ENCODE data around the gene ZNF280D.
"Not testable (repeated sequence)": the region's sequence is repeated elsewhere in the genome, so short reads cannot be mapped to it uniquely, and the experiment has no call there.

Gene ZNF280D

DNA sequence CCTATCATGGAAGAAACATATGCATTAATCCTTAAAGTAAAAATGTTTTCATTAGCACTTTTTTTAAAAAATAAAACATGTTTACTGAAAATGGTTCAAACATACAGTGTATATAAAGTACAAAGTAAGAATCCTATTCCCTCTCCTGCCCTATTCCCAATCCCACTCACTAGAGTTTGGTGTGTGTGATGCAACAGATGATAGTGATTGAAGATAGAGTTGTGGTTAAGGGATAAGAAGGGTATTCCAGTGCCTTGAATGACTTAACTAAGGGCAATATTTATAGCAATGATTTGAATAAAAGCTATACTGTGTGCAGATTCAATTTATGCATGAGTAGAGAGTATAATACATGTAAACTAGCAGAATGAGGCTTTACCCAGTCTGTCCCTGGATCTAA lies 18.1 kb downstream of the ZNF280D start:
- no peak for TF ChIP-seq CTCF (IDR thresholded peaks at IDR 0.05; ENCODE audit: borderline replicate concordance, insufficient read depth, low read depth, low read length)
- H3K4me3 ChIP-seq (ENCODE audit: low read depth, low read length): no peak overlapping the region

DNA sequence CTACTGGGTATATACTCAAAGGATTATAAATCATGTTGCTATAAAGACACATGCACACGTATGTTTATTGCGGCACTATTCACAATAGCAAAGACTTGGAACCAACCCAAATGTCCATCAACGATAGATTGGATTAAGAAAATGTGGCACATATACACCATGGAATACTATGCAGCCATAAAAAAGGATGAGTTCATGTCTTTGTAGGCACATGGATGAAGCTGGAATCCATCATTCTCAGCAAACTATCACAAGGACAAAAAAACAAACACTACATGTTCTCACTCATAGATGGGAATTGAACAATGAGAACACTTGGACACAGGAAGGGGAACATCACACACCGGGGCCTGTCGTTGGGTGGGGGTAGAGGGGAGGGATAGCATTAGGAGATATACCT lies 23.8 kb downstream of the ZNF280D start:
- not testable (repeated sequence) for H3K4me3 ChIP-seq (ENCODE audit: low read depth, low read length)

DNA sequence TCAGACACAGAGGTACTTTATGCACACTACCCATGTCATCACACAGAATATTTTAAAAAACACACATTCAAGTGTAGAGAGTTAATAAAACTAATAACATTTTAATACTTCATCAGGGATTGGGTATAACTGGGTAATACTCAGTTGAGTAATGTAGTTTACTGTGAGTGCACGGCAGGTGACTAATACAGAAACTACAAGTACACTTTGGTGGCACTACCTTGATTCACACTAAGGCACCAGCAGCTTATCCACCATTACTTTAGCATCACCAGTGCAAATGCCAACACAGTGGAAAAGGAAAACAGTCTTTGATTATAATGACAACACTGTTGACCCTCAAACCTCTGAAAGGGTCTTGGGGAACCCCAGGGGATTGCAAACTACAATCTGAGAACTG lies 33.6 kb downstream of the ZNF280D start:
- H3K4me3 ChIP-seq (ENCODE audit: low read depth, low read length): no peak overlapping the region
- no peak for TF ChIP-seq CTCF (IDR thresholded peaks at IDR 0.05; ENCODE audit: borderline replicate concordance, insufficient read depth, low read depth, low read length)

DNA sequence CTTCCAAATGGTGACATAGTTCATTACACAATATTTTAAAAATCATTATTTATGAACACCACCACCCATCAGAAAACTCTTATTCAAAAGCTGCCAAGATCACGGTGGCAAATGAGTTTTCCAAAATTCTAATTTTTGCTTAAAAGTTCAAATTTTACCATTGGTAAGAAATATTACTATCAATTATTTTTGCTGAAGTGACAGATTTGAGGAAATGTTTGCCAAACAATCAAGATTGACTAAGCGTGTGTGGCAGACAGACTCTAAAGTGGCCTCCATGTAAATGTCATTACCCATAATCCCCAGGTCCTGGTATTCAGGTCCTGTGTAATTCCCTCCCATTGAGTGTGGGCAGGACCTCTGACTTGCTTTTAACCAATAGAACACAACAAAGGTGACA lies 35.0 kb downstream of the ZNF280D start:
- H3K4me3 ChIP-seq (ENCODE audit: low read depth, low read length): no peak overlapping the region
- no peak for TF ChIP-seq CTCF (IDR thresholded peaks at IDR 0.05; ENCODE audit: borderline replicate concordance, insufficient read depth, low read depth, low read length)

- no peak overlapping the region for H3K4me3 ChIP-seq (ENCODE audit: low read depth, low read length)
- TF ChIP-seq CTCF (IDR thresholded peaks at IDR 0.05; ENCODE audit: borderline replicate concordance, insufficient read depth, low read depth, low read length): no peak
Measured at GRCh38 chr15:56693761-56694160, 39.5 kb downstream of the ZNF280D start.

DNA sequence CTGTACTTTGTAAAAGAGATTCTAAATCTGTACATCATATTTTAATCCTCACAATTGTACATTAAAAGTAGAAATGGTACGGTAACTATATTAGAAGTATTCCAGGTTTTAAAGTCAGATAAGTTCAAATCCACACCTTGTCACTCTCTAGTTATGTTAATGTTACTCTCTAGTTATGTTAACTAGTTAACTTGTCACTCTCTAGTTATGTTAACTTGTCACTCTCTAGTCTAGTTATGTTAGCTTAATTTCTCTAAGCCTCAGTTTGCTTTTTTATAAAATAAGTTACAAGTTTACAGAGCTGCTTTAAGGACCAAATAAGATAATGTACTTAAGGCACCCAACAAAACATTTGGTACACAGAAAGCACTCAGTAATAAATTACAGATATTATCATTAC lies 42.6 kb downstream of the ZNF280D start:
- no peak overlapping the region for H3K4me3 ChIP-seq (ENCODE audit: low read depth, low read length)
- no peak for TF ChIP-seq CTCF (IDR thresholded peaks at IDR 0.05; ENCODE audit: borderline replicate concordance, insufficient read depth, low read depth, low read length)

DNA sequence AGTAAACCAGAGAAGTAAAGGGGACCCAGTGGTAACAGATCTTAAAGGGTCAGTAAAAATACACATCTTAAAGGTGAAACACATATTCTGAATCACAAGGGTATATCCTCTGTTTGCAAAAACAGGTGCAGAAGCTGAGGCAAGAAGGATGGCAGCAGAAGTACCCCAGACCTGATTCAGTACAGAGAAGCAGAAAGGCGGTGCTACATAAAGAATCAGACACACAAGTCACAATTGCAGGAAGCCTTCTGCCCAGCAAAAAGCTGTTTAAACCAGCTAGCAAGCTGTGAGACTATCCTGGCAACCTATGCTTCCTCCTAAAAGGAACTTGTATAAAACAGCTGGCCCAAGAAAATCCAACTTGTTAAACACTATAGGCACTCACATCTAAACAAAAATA lies 49.4 kb downstream of the ZNF280D start:
- TF ChIP-seq CTCF (IDR thresholded peaks at IDR 0.05; ENCODE audit: borderline replicate concordance, insufficient read depth, low read depth, low read length): no peak

DNA sequence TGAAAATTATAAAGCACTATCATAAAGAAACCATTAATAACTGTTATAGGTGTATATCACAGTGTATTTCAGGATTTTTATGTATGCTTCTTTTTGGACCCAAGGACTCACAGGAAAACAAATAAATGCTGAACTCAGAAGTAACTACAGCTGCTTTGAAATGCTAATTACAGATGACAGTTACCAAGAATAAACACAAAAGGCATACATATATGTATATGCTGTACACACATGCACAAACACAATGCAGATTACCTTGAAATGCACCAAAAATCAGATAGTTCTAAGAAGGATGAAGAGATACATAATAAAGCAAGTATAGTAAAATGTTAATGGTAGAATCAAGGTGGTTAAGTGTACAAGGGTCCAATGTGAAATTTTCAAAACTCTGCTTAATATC lies 52.2 kb downstream of the ZNF280D start:
- H3K4me3 ChIP-seq (ENCODE audit: low read depth, low read length): no peak overlapping the region
- TF ChIP-seq CTCF (IDR thresholded peaks at IDR 0.05; ENCODE audit: borderline replicate concordance, insufficient read depth, low read depth, low read length): no peak

More for the DNA sequence above, 49.4 kb downstream of the ZNF280D start:
- no peak overlapping the region for H3K4me3 ChIP-seq (ENCODE audit: low read depth, low read length)
